Astrocyte of the cerebellum (primary cell): ENCODE measurements around the gene SRP14.

Source experiments
- DNase-seq: peaks from one replicate; pipeline ENCODE4 v3.0.0-alpha.2; 2011; ENCODE audit warnings: low read depth
- H3K4me3 ChIP-seq: 2 replicates; pipeline ENCODE4 v1.5.1; 2011; ENCODE audit warnings: mild to moderate bottlenecking, low read depth, low read length, moderate library complexity
- CTCF ChIP-seq: IDR thresholded peaks from 2 replicates; pipeline ENCODE4 v1.5.1; 2012; ENCODE audit warnings: low read length, low read depth, moderate library complexity, mild to moderate bottlenecking; ENCODE audit errors: missing control alignments
- in situ Hi-C: cut with HindIII; loops from 2 replicates; pipeline ENCODE4 v1.10.0; 2017; ENCODE audit warnings: low sequenced_read_pairs

SRP14 gene

GRCh38 chr15:39990706-39991105, 48.3 kb downstream of the SRP14 start:
- no peak for TF ChIP-seq CTCF
- no peak overlapping the region for H3K4me3 ChIP-seq
- no peak for DNase-seq
- in situ Hi-C loops, result no loop called here

- no peak for DNase-seq
- TF ChIP-seq CTCF, result no peak
- no peak overlapping the region for H3K4me3 ChIP-seq
- in situ Hi-C loops, result no loop called here
Measured at GRCh38 chr15:39987821-39988220, 51.2 kb downstream of the SRP14 start.
